Transverse colon (tissue), 3 donors: ENCODE measurements around the gene ERICH3.

Experiments
- CTCF ChIP-seq, 5 experiments: fragments of 200-600 bp in 3 of 5; fragments of 450-650 bp in 2 of 5; sonication (generic) in 3 of 5; IDR thresholded peaks; 1 replicate in 2 of 5; 2 replicates in 3 of 5; pipeline ENCODE4 v1.5.1; 2016 to 2017; ENCODE audit warnings: antibody characterized with exemption in 5 of 5, inconsistent platforms in 3 of 5, mild to moderate bottlenecking in 2 of 5, moderate library complexity in 1 of 5
- POLR2A ChIP-seq: fragments of 450-650 bp; IDR thresholded peaks from one replicate; pipeline ENCODE4 v1.6.1; 2016; ENCODE audit warnings: antibody characterized with exemption, mild to moderate bottlenecking, moderate library complexity

- TF ChIP-seq CTCF (IDR thresholded peaks at IDR 0.05) (no peak), POLR2A (no peak)
Measured at GRCh38 chr1:74623716-74624115, 49.9 kb downstream of the ERICH3 start.
